ENCODE results near the gene THADA.

DNA sequence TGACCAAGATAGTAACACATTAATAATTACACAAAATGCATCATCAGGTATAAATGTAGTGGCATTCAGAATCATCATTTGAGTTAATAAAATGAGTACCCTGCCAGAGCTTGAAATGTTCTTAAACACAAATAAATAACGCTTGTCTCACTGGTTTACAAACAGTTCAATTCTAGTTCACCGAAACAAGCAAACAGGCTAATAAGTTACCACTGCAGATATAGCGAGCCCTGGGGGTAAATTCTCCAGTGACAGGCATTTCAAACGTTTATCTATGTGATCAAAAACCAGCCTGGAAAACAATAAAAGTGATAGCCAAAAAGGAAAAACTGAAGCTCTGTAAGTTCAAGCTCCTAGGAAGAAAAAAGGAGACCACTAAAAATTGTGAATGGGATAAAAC lies 152.6 kb downstream of the THADA start:
- TF ChIP-seq, protein P1, sequence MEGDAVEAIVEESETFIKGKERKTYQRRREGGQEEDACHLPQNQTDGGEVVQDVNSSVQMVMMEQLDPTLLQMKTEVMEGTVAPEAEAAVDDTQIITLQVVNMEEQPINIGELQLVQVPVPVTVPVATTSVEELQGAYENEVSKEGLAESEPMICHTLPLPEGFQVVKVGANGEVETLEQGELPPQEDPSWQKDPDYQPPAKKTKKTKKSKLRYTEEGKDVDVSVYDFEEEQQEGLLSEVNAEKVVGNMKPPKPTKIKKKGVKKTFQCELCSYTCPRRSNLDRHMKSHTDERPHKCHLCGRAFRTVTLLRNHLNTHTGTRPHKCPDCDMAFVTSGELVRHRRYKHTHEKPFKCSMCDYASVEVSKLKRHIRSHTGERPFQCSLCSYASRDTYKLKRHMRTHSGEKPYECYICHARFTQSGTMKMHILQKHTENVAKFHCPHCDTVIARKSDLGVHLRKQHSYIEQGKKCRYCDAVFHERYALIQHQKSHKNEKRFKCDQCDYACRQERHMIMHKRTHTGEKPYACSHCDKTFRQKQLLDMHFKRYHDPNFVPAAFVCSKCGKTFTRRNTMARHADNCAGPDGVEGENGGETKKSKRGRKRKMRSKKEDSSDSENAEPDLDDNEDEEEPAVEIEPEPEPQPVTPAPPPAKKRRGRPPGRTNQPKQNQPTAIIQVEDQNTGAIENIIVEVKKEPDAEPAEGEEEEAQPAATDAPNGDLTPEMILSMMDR (optimal IDR thresholded peaks at IDR 0.05 in 1 of 3, IDR thresholded peaks at IDR 0.05 in 1 of 3, conservative IDR thresholded peaks at IDR 0.05 in 1 of 3; ENCODE audit: extremely low read depth in 1 of 3, insufficient read depth in 2 of 3, low read length in 3 of 3), result no peak
- TF ChIP-seq EZH2 (IDR thresholded peaks at IDR 0.05; ENCODE audit: low read length), result no peak

Data from keratinocyte (primary cell).